HepG2 (cell line): ENCODE measurements around the gene C2orf81. TPM values are rescaled to one million over a fixed set of nuclear protein-coding genes. Genes with fewer than 3 reads are reported as not detected.

Source experiments
- ARID3A ChIP-seq: IDR thresholded peaks from 2 replicates; pipeline ENCODE4 v1.6.1; 2012; ENCODE audit warnings: low read depth, low read length, improper control_type of control experiment
- ATAD3A ChIP-seq: sonication (generic); formaldehyde crosslinking; IDR thresholded peaks from 2 replicates; pipeline ENCODE4 v1.4.0; 2020; ENCODE audit warnings: missing genetic modification reagents
- ESRRA ChIP-seq: sonication (generic); formaldehyde crosslinking; IDR thresholded peaks from 2 replicates; pipeline ENCODE4 v1.5.1; 2020; ENCODE audit warnings: mild to moderate bottlenecking, low read depth, missing genetic modification reagents
- GRHL1 ChIP-seq: sonication (generic); formaldehyde crosslinking; conservative IDR thresholded peaks from 2 replicates; pipeline ENCODE4 v1.8.0; 2022; ENCODE audit warnings: missing genetic modification reagents
- HMGA1 ChIP-seq: sonication (generic); formaldehyde crosslinking; conservative IDR thresholded peaks from 2 replicates; pipeline ENCODE4 v1.4.0; 2020; ENCODE audit warnings: missing genetic modification reagents
- HNRNPH1 ChIP-seq: fragments of 200-400 bp; formaldehyde crosslinking; optimal IDR thresholded peaks from 2 replicates; pipeline ENCODE3; 2017; ENCODE audit warnings: mild to moderate bottlenecking, low read depth, low read length
- HNRNPL ChIP-seq: fragments of 200-400 bp; formaldehyde crosslinking; IDR thresholded peaks from 2 replicates; pipeline ENCODE4 v1.6.1; 2017; ENCODE audit warnings: mild to moderate bottlenecking, low read depth, low read length
- HOXA5 ChIP-seq: sonication (generic); formaldehyde crosslinking; IDR thresholded peaks from 2 replicates; pipeline ENCODE4 v1.4.0; 2020; ENCODE audit warnings: missing genetic modification reagents
- MTA3 ChIP-seq: sonication (generic); formaldehyde crosslinking; IDR thresholded peaks from 2 replicates; pipeline ENCODE4 v1.4.0; 2020; ENCODE audit warnings: missing genetic modification reagents
- POGZ ChIP-seq: sonication (generic); formaldehyde crosslinking; IDR thresholded peaks from 2 replicates; pipeline ENCODE4 v1.4.0; 2020; ENCODE audit warnings: mild to moderate bottlenecking, missing genetic modification reagents
- TCF7 ChIP-seq: sonication (generic); IDR thresholded peaks from 2 replicates; pipeline ENCODE4 v1.6.1; 2016; ENCODE audit warnings: antibody characterized with exemption, low read depth
- TP53 ChIP-seq: sonication (generic); formaldehyde crosslinking; conservative IDR thresholded peaks from 2 replicates; pipeline ENCODE4 v1.4.0; 2020; ENCODE audit warnings: missing genetic modification reagents
- TSC22D2 ChIP-seq: sonication (generic); formaldehyde crosslinking; IDR thresholded peaks from 2 replicates; pipeline ENCODE4 v1.5.1; 2020; ENCODE audit warnings: missing genetic modification reagents, mild to moderate bottlenecking, borderline replicate concordance
- YEATS2 ChIP-seq: sonication (generic); formaldehyde crosslinking; IDR thresholded peaks from 2 replicates; pipeline ENCODE4 v1.4.0; 2020; ENCODE audit warnings: missing genetic modification reagents, borderline replicate concordance
- ZBTB38 ChIP-seq: sonication (generic); formaldehyde crosslinking; IDR thresholded peaks from 2 replicates; pipeline ENCODE4 v1.5.1; 2020; ENCODE audit warnings: mild to moderate bottlenecking, missing genetic modification reagents
- ZNF205 ChIP-seq: IDR thresholded peaks from 2 replicates; pipeline ENCODE4 v1.6.1; 2018; ENCODE audit warnings: missing biosample characterization, missing genetic modification reagents
- ZNF343 ChIP-seq: sonication (generic); formaldehyde crosslinking; IDR thresholded peaks from 2 replicates; pipeline ENCODE4 v1.4.0; 2020; ENCODE audit warnings: mild to moderate bottlenecking, missing genetic modification reagents
- ZNF510 ChIP-seq: sonication (generic); formaldehyde crosslinking; IDR thresholded peaks from 2 replicates; pipeline ENCODE4 v1.4.0; 2020; ENCODE audit warnings: low read depth, mild to moderate bottlenecking, missing genetic modification reagents
- ZNF598 ChIP-seq: sonication (generic); formaldehyde crosslinking; IDR thresholded peaks from 2 replicates; pipeline ENCODE4 v1.5.1; 2020; ENCODE audit warnings: mild to moderate bottlenecking, missing genetic modification reagents, borderline replicate concordance
- ZNF720 ChIP-seq: sonication (generic); formaldehyde crosslinking; IDR thresholded peaks from 2 replicates; pipeline ENCODE4 v1.4.0; 2020; ENCODE audit warnings: missing genetic modification reagents
- ZNF747 ChIP-seq: sonication (generic); formaldehyde crosslinking; IDR thresholded peaks from 2 replicates; pipeline ENCODE4 v1.8.1; 2023; ENCODE audit warnings: missing genetic modification reagents, mild to moderate bottlenecking, borderline replicate concordance
- ZNF761 ChIP-seq: sonication (generic); formaldehyde crosslinking; conservative IDR thresholded peaks from 2 replicates; pipeline ENCODE4 v1.4.0; 2020; ENCODE audit warnings: mild to moderate bottlenecking, missing genetic modification reagents
- ZSCAN22 ChIP-seq: sonication (generic); formaldehyde crosslinking; IDR thresholded peaks from 2 replicates; pipeline ENCODE4 v1.4.0; 2020; ENCODE audit warnings: mild to moderate bottlenecking, missing genetic modification reagents
- polyA plus RNA-seq, 8 experiments: library from polyadenylated mRNA; depleted of rRNA in 3 of 8; stranded (reverse) in 7 of 8; unstranded in 1 of 8; fragments of >200 nt; fragmentation: Illumina TruSeq in 4 of 8; extraction: Trizol in 4 of 8; gene quantifications; 2 replicates each; pipeline versions ENCODE4 v1.2.1 to v1.2.3, GENCODE V29; 2011 to 2016; ENCODE audit warnings: low read depth in 4 of 8, missing spikeins in 1 of 8, mixed read lengths in 1 of 8; ENCODE audit not compliant: insufficient read depth in 1 of 8
- total RNA-seq, 5 experiments: library from RNA; depleted of rRNA; stranded (reverse); fragments of >200 nt; fragmentation: Illumina TruSeq; extraction: Trizol; gene quantifications; 2 replicates each; pipeline ENCODE4 v1.2.3, GENCODE V29; 2016; ENCODE audit warnings: low read depth in 1 of 5
- TF ChIP-seq, protein P1 (sequence below): sonication (generic); formaldehyde crosslinking; IDR thresholded peaks from 2 replicates; pipeline ENCODE4 v1.4.0; 2020; ENCODE audit warnings: missing genetic modification reagents, borderline replicate concordance

The C2orf81 gene
- total and polyA plus RNA-seq, 2 of the 13 experiments (the other 11 are each of a cell fraction or from before 2014, with no cell fraction given): 0.15 to 0.17 TPM

GRCh38 chr2:74413001-74413698 lies 8.3 kb downstream of the C2orf81 start (continued):
- TF ChIP-seq, protein P1, sequence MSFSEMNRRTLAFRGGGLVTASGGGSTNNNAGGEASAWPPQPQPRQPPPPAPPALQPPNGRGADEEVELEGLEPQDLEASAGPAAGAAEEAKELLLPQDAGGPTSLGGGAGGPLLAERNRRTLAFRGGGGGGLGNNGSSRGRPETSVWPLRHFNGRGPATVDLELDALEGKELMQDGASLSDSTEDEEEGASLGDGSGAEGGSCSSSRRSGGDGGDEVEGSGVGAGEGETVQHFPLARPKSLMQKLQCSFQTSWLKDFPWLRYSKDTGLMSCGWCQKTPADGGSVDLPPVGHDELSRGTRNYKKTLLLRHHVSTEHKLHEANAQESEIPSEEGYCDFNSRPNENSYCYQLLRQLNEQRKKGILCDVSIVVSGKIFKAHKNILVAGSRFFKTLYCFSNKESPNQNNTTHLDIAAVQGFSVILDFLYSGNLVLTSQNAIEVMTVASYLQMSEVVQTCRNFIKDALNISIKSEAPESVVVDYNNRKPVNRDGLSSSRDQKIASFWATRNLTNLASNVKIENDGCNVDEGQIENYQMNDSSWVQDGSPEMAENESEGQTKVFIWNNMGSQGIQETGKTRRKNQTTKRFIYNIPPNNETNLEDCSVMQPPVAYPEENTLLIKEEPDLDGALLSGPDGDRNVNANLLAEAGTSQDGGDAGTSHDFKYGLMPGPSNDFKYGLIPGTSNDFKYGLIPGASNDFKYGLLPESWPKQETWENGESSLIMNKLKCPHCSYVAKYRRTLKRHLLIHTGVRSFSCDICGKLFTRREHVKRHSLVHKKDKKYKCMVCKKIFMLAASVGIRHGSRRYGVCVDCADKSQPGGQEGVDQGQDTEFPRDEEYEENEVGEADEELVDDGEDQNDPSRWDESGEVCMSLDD (CRISPR knock-in tag): no peak
- TF ChIP-seq ZNF761 (CRISPR knock-in tag): peak; percentile 26; the same call in 1 of the 2 replicates
- no peak for TF ChIP-seq ARID3A
- no peak for TF ChIP-seq ZNF510 (CRISPR knock-in tag)
- TF ChIP-seq YEATS2 (CRISPR knock-in tag): peak; percentile 41; the same call in 1 of the 2 replicates
- TF ChIP-seq HMGA1: no peak
- TF ChIP-seq TSC22D2 (CRISPR knock-in tag): no peak
- no peak for TF ChIP-seq MTA3 (CRISPR knock-in tag)
- TF ChIP-seq TCF7: peak; percentile 51; the same call in 1 of the 2 replicates
- TF ChIP-seq ZSCAN22: no peak
- no peak; the same call in 1 of the 2 replicates for TF ChIP-seq HOXA5
- no peak for TF ChIP-seq ZNF343 (CRISPR knock-in tag)
- TF ChIP-seq ATAD3A (CRISPR knock-in tag): no peak
- no peak for TF ChIP-seq HNRNPL
- no peak for TF ChIP-seq ZNF720 (CRISPR knock-in tag)
- TF ChIP-seq GRHL1 (CRISPR knock-in tag): no peak
- no peak for TF ChIP-seq ZBTB38 (CRISPR knock-in tag)
- TF ChIP-seq ZNF747 (CRISPR knock-in tag): no peak
- TF ChIP-seq POGZ (CRISPR knock-in tag): no peak
- 0 out of 2 replicates have a peak, but pooled peaks have one; percentile 31 for TF ChIP-seq ZNF598
- TF ChIP-seq TP53 (CRISPR knock-in tag): no peak
- no peak; the same call in 1 of the 2 replicates for TF ChIP-seq ESRRA
- TF ChIP-seq HNRNPH1: no peak
- no peak for TF ChIP-seq ZNF205 (CRISPR knock-in tag)
